HepG2 (cell line): ENCODE measurements around the gene FYB1. TPM values are rescaled to one million over a fixed set of nuclear protein-coding genes. Genes with fewer than 3 reads are reported as not detected.

ENCODE experiments used
- ATAC-seq: fragments of 200-7000 bp; cut with Tn5 transposase; 3 replicates; pipeline ENCODE4 v1.9.1; 2020; ENCODE audit warnings: mild to moderate bottlenecking, moderate library complexity
- BruUV-seq: library from RNA; stranded (reverse); fragments of 400-500 nt; replicated peaks from 2 replicates; lab custom pipeline; 2021; lab: Mats Ljungman, UMichigan
- CTCF ChIA-PET: fragments of 300-600 bp; formaldehyde crosslinking; extraction: SDS; loops from one replicate; lab custom pipeline; 2021; ENCODE audit warnings: low total read pairs, inconsistent platforms, low intra/inter-chr PET ratio; lab: Yijun Ruan, JAX
- POLR2A ChIA-PET: fragments of 350-600 bp; sonication (Branson Sonifier 250); formaldehyde crosslinking; loops from one replicate; lab custom pipeline; 2020; ENCODE audit warnings: antibody characterized with exemption, inconsistent platforms; lab: Yijun Ruan, JAX
- DNase-seq: peaks from one replicate; pipeline ENCODE4 v3.0.0-alpha.2; 2015; ENCODE audit warnings: low spot score
- FAIRE-seq: peaks from 3 replicates; lab custom pipeline; 2011; peaks lifted over from hg19 to GRCh38; lab: Jason Lieb, UNC
- H2AFZ ChIP-seq: one replicate; pipeline ENCODE4 v1.6.1; 2011; ENCODE audit warnings: low read length, inconsistent platforms
- H3K27ac ChIP-seq: fragments of 300-600 bp; 3 replicates; pipeline ENCODE4 v1.8.0; 2011; ENCODE audit warnings: mixed run types, mild to moderate bottlenecking, mixed read lengths, low read length, inconsistent platforms; ENCODE audit not compliant: insufficient read depth; ENCODE audit errors: extremely low read length
- H3K27me3 ChIP-seq, 2 experiments: fragments of 200-600 bp in 1 of 2; 2 replicates in 1 of 2; 3 replicates in 1 of 2; pipeline versions ENCODE4 v1.6.0 to v1.8.0; 2011; ENCODE audit warnings: low read length in 2 of 2, mild to moderate bottlenecking in 2 of 2, moderate library complexity in 2 of 2, inconsistent platforms in 1 of 2; ENCODE audit not compliant: insufficient read depth in 2 of 2, control insufficient read depth in 1 of 2
- H3K36me3 ChIP-seq, 2 experiments: fragments of 200-600 bp in 1 of 2; replicated peaks in 1 of 2; 2 replicates in 1 of 2; 3 replicates in 1 of 2; pipeline versions ENCODE4 v1.5.1 to v1.8.0; 2011; ENCODE audit warnings: low read length in 2 of 2, inconsistent platforms in 1 of 2; ENCODE audit not compliant: insufficient read depth in 2 of 2, control insufficient read depth in 1 of 2
- H3K4me1 ChIP-seq: 2 replicates; pipeline ENCODE4 v1.5.1; 2012; ENCODE audit warnings: low read length, inconsistent platforms; ENCODE audit not compliant: insufficient read depth
- H3K4me2 ChIP-seq: 2 replicates; pipeline ENCODE4 v1.6.0; 2011; ENCODE audit warnings: low read depth, low read length, inconsistent platforms
- H3K4me3 ChIP-seq, 3 experiments: fragments of 200-600 bp in 1 of 3; sonication (generic), shearing (Covaris generic) in 1 of 3; replicated peaks in 1 of 3; 2 replicates each; pipeline ENCODE4 v1.5.1; 2011 to 2016; ENCODE audit warnings: low read length in 3 of 3, inconsistent platforms in 2 of 3, low read depth in 2 of 3, mild to moderate bottlenecking in 2 of 3, control low read depth in 1 of 3, mixed read lengths in 1 of 3; ENCODE audit not compliant: insufficient read depth in 1 of 3
- H3K79me2 ChIP-seq: one replicate; pipeline ENCODE4 v1.6.1; 2011; ENCODE audit warnings: low read length, inconsistent platforms; ENCODE audit not compliant: insufficient read depth
- H3K9ac ChIP-seq: 2 replicates; pipeline ENCODE4 v1.6.0; 2011; ENCODE audit warnings: mild to moderate bottlenecking, low read depth, low read length, inconsistent platforms; ENCODE audit not compliant: insufficient read depth
- H3K9me3 ChIP-seq: 2 replicates; pipeline ENCODE4 v1.5.1; 2012; ENCODE audit warnings: mild to moderate bottlenecking, low read length
- H4K20me1 ChIP-seq: 2 replicates; pipeline ENCODE4 v1.6.0; 2011; ENCODE audit warnings: inconsistent platforms, mild to moderate bottlenecking, low read length, moderate library complexity; ENCODE audit not compliant: insufficient read depth
- CC2D1A ChIP-seq: sonication (generic); formaldehyde crosslinking; IDR thresholded peaks from 2 replicates; pipeline ENCODE4 v1.8.1; 2023; ENCODE audit warnings: mild to moderate bottlenecking, missing genetic modification reagents
- ESRRA ChIP-seq: sonication (generic); formaldehyde crosslinking; IDR thresholded peaks from 2 replicates; pipeline ENCODE4 v1.5.1; 2020; ENCODE audit warnings: mild to moderate bottlenecking, low read depth, missing genetic modification reagents
- FOXK2 ChIP-seq: fragments of 450-650 bp; IDR thresholded peaks from 2 replicates; pipeline ENCODE4 v1.6.1; 2016
- FOXM1 ChIP-seq: sonication (generic); formaldehyde crosslinking; IDR thresholded peaks from 2 replicates; pipeline ENCODE4 v1.5.0; 2020; ENCODE audit warnings: missing genetic modification reagents
- FOXO4 ChIP-seq: sonication (generic); formaldehyde crosslinking; conservative IDR thresholded peaks from 2 replicates; pipeline ENCODE4 v1.8.1; 2023; ENCODE audit warnings: missing genetic modification reagents
- ISL2 ChIP-seq: sonication (generic); formaldehyde crosslinking; IDR thresholded peaks from 2 replicates; pipeline ENCODE4 v1.5.0; 2020; ENCODE audit warnings: missing genetic modification reagents
- NFE2L1 ChIP-seq: sonication (generic); formaldehyde crosslinking; IDR thresholded peaks from 2 replicates; pipeline ENCODE4 v1.4.0; 2020; ENCODE audit warnings: missing genetic modification reagents, mild to moderate bottlenecking, borderline replicate concordance
- NFIC ChIP-seq: IDR thresholded peaks from 2 replicates; pipeline ENCODE4 v1.6.1; 2012; ENCODE audit warnings: mild to moderate bottlenecking, low read length, inconsistent platforms
- PAWR ChIP-seq: sonication (generic); formaldehyde crosslinking; IDR thresholded peaks from 2 replicates; pipeline ENCODE4 v1.4.0; 2020; ENCODE audit warnings: missing genetic modification reagents, mild to moderate bottlenecking, borderline replicate concordance
- RFXANK ChIP-seq: IDR thresholded peaks from 2 replicates; pipeline ENCODE4 v1.6.1; 2016
- SIN3B ChIP-seq: fragments of 150-350 bp; IDR thresholded peaks from 2 replicates; pipeline ENCODE4 v1.6.1; 2014; ENCODE audit warnings: low read length
- SP4 ChIP-seq: sonication (generic); formaldehyde crosslinking; IDR thresholded peaks from 2 replicates; pipeline ENCODE4 v1.8.1; 2023; ENCODE audit warnings: mild to moderate bottlenecking, missing genetic modification reagents
- ZC3H4 ChIP-seq: sonication (generic); formaldehyde crosslinking; IDR thresholded peaks from 2 replicates; pipeline ENCODE4 v1.4.0; 2020; ENCODE audit warnings: missing genetic modification reagents, borderline replicate concordance
- ZNF335 ChIP-seq: sonication (generic); formaldehyde crosslinking; IDR thresholded peaks from 2 replicates; pipeline ENCODE4 v1.4.0; 2020; ENCODE audit warnings: missing genetic modification reagents
- ZNF772 ChIP-seq: sonication (generic); formaldehyde crosslinking; IDR thresholded peaks from 2 replicates; pipeline ENCODE4 v1.5.0; 2020; ENCODE audit warnings: mild to moderate bottlenecking, missing genetic modification reagents
- WGBS: methylation state at CpG from one replicate; pipeline ENCODE4 v1.1.6; 2017; ENCODE audit warnings: low lambda C conversion rate; 5-methylcytosine and 5-hydroxymethylcytosine counted together
- in situ Hi-C: cut with HindIII; loops from 2 replicates; pipeline ENCODE4 v1.10.0; 2017; ENCODE audit warnings: low pct_unique_long_range_greater_than_20kb; ENCODE audit not compliant: extremely low pct_ligation_motif_present
- intact Hi-C: fragments of 100-400 bp; cut with micrococcal nuclease; formaldehyde crosslinking; loops from one replicate; pipeline ENCODE4 v1.10.0; 2022; ENCODE audit not compliant: unreplicated experiment
- polyA plus RNA-seq, 8 experiments: library from polyadenylated mRNA; depleted of rRNA in 3 of 8; stranded (reverse) in 7 of 8; unstranded in 1 of 8; fragments of >200 nt; fragmentation: Illumina TruSeq in 4 of 8; extraction: Trizol in 4 of 8; gene quantifications; 2 replicates each; pipeline versions ENCODE4 v1.2.1 to v1.2.3, GENCODE V29; 2011 to 2016; ENCODE audit warnings: low read depth in 4 of 8, missing spikeins in 1 of 8, mixed read lengths in 1 of 8; ENCODE audit not compliant: insufficient read depth in 1 of 8
- total RNA-seq, 5 experiments: library from RNA; depleted of rRNA; stranded (reverse); fragments of >200 nt; fragmentation: Illumina TruSeq; extraction: Trizol; gene quantifications; 2 replicates each; pipeline ENCODE4 v1.2.3, GENCODE V29; 2016; ENCODE audit warnings: low read depth in 1 of 5
- TF ChIP-seq, protein P1 (sequence below): sonication (generic); formaldehyde crosslinking; IDR thresholded peaks from 2 replicates; pipeline ENCODE4 v1.4.0; 2020; ENCODE audit warnings: missing genetic modification reagents, borderline replicate concordance

Gene FYB1
- total and polyA plus RNA-seq, 2 of the 13 experiments (the other 11 are each of a cell fraction or from before 2014, with no cell fraction given), result 0.03 TPM; not detected in 1

GRCh38 chr5:39091940-39092580, 127.3 kb downstream of the FYB1 start:
- Histone ChIP-seq H3K27me3 (no peaks in the 10 kb centered on the region), H3K4me1 (peaks cover 12% of the 10 kb centered on the region; the same call in 1 of the 2 replicates), H3K36me3 (no peaks in the 10 kb centered on the region), H3K79me2 (no peaks in the 10 kb centered on the region), H3K9me3 (peaks cover 6% of the 10 kb centered on the region; the same call in 1 of the 2 replicates), H3K9ac (no peak overlapping the region), H3K27ac (no peak overlapping the region), H3K4me3 (no peak overlapping the region), H2AFZ (peak overlapping the region; percentile 39), H3K4me2 (peak overlapping the region; percentile 15; the same call in 1 of the 2 replicates), H4K20me1 (no peaks in the 10 kb centered on the region)
- ChIA-PET POLR2A (no interaction called here), CTCF (no interaction called here)
- in situ Hi-C loops (no loop called here), intact Hi-C loops (no loop called here)
- ATAC-seq, result no peak; the same call in 2 of the 3 replicates
- no peak for TF ChIP-seq ZC3H4 (CRISPR knock-in tag)
- no peak for TF ChIP-seq FOXO4 (CRISPR knock-in tag)
- TF ChIP-seq ESRRA (CRISPR knock-in tag), result no peak
- no peak for TF ChIP-seq ZNF335 (CRISPR knock-in tag)
- TF ChIP-seq ZNF772, result no peak
- no peak for TF ChIP-seq FOXM1 (CRISPR knock-in tag)
- no peak for TF ChIP-seq NFE2L1 (CRISPR knock-in tag)
- TF ChIP-seq, protein P1, sequence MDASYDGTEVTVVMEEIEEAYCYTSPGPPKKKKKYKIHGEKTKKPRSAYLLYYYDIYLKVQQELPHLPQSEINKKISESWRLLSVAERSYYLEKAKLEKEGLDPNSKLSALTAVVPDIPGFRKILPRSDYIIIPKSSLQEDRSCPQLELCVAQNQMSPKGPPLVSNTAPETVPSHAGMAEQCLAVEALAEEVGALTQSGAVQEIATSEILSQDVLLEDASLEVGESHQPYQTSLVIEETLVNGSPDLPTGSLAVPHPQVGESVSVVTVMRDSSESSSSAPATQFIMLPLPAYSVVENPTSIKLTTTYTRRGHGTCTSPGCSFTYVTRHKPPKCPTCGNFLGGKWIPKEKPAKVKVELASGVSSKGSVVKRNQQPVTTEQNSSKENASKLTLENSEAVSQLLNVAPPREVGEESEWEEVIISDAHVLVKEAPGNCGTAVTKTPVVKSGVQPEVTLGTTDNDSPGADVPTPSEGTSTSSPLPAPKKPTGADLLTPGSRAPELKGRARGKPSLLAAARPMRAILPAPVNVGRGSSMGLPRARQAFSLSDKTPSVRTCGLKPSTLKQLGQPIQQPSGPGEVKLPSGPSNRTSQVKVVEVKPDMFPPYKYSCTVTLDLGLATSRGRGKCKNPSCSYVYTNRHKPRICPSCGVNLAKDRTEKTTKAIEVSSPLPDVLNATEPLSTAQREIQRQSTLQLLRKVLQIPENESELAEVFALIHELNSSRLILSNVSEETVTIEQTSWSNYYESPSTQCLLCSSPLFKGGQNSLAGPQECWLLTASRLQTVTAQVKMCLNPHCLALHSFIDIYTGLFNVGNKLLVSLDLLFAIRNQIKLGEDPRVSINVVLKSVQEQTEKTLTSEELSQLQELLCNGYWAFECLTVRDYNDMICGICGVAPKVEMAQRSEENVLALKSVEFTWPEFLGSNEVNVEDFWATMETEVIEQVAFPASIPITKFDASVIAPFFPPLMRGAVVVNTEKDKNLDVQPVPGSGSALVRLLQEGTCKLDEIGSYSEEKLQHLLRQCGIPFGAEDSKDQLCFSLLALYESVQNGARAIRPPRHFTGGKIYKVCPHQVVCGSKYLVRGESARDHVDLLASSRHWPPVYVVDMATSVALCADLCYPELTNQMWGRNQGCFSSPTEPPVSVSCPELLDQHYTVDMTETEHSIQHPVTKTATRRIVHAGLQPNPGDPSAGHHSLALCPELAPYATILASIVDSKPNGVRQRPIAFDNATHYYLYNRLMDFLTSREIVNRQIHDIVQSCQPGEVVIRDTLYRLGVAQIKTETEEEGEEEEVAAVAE, result no peak
- TF ChIP-seq FOXK2, result no peak
- TF ChIP-seq RFXANK, result no peak
- no peak for TF ChIP-seq SP4 (CRISPR knock-in tag)
- no peak for TF ChIP-seq NFIC
- no peak for TF ChIP-seq ISL2
- no peak for TF ChIP-seq CC2D1A (CRISPR knock-in tag)
- no peak for TF ChIP-seq PAWR
- TF ChIP-seq SIN3B, result no peak
- DNase-seq, result no peak
- WGBS, result 44% methylated on average over 6 of the region's 7 CpGs
- no TSS peak for BruUV-seq
- FAIRE-seq, result no peak
